GM12878 (cell line): ENCODE results near the gene RAB3C. TPM values are rescaled to one million over a fixed set of nuclear protein-coding genes. Genes with fewer than 3 reads are reported as not detected.

Experiments
- ATAC-seq: fragments of 200-7000 bp; cut with Tn5 transposase; 3 replicates; pipeline ENCODE4 v1.9.1; 2020; ENCODE audit warnings: mild to moderate bottlenecking, moderate library complexity
- BruUV-seq: library from RNA; stranded (reverse); fragments of 400-500 nt; replicated peaks from 2 replicates; lab custom pipeline; 2021; lab: Mats Ljungman, UMichigan
- CTCF ChIA-PET: fragments of 300-600 bp; sonication (Branson Sonifier 250); formaldehyde crosslinking; extraction: SDS; loops from one replicate; lab custom pipeline; 2021; ENCODE audit warnings: inconsistent platforms; lab: Yijun Ruan, JAX
- POLR2A ChIA-PET: fragments of 350-600 bp; formaldehyde crosslinking; extraction: SDS; loops from one replicate; lab custom pipeline; 2021; ENCODE audit warnings: inconsistent platforms; lab: Charles Lee
- RAD21 ChIA-PET: fragments of 300-600 bp; sonication (Branson Sonifier 250); formaldehyde crosslinking; loops from one replicate; lab custom pipeline; 2023; ENCODE audit warnings: antibody characterized with exemption; ENCODE audit not compliant: unreplicated experiment; lab: Charles Lee
- SMC1A ChIA-PET: fragments of 300-600 bp; sonication (Branson Sonifier 250); formaldehyde crosslinking; loops from one replicate; lab custom pipeline; 2023; ENCODE audit not compliant: unreplicated experiment, uncharacterized antibody; lab: Charles Lee
- DNase-seq: peaks from one replicate; pipeline ENCODE4 v3.0.0-alpha.2; 2011; ENCODE audit warnings: low read depth, low spot score
- FAIRE-seq: peaks from 3 replicates; lab custom pipeline; 2011; peaks lifted over from hg19 to GRCh38; lab: Jason Lieb, UNC
- H2AFZ ChIP-seq: 2 replicates; pipeline ENCODE4 v1.6.0; 2011; ENCODE audit warnings: low read depth, low read length, control low read depth; ENCODE audit not compliant: control insufficient read depth
- H3K27ac ChIP-seq: 2 replicates; pipeline ENCODE4 v1.5.1; 2011; ENCODE audit warnings: control low read depth; ENCODE audit not compliant: control insufficient read depth, insufficient read depth
- H3K27me3 ChIP-seq, 2 experiments: replicated peaks in 1 of 2; 2 replicates each; pipeline versions ENCODE4 v1.6.0 to v1.6.1; 2011; ENCODE audit warnings: low read length in 1 of 2; ENCODE audit not compliant: control insufficient read depth in 2 of 2, insufficient read depth in 2 of 2
- H3K36me3 ChIP-seq, 2 experiments: 2 replicates each; pipeline ENCODE4 v1.5.1; 2011; ENCODE audit warnings: low read length in 1 of 2; ENCODE audit not compliant: control insufficient read depth in 2 of 2, insufficient read depth in 2 of 2
- H3K4me1 ChIP-seq: 2 replicates; pipeline ENCODE4 v1.6.1; 2011; ENCODE audit warnings: mild to moderate bottlenecking, low read length, moderate library complexity, mixed read lengths; ENCODE audit not compliant: control insufficient read depth, insufficient read depth
- H3K4me2 ChIP-seq: 2 replicates; pipeline ENCODE4 v1.6.0; 2011; ENCODE audit warnings: control low read depth; ENCODE audit not compliant: control insufficient read depth, insufficient read depth
- H3K4me3 ChIP-seq: fragments of 200-600 bp; sonication (generic); 2 replicates; pipeline ENCODE4 v1.5.1; 2016
- H3K79me2 ChIP-seq: 2 replicates; pipeline ENCODE4 v1.6.0; 2011; ENCODE audit warnings: low read length; ENCODE audit not compliant: control insufficient read depth, insufficient read depth
- H3K9ac ChIP-seq: 2 replicates; pipeline ENCODE4 v1.8.0; 2011; ENCODE audit warnings: low read length, control low read depth, mixed read lengths; ENCODE audit not compliant: control insufficient read depth, insufficient read depth
- H3K9me3 ChIP-seq: replicated peaks from 3 replicates; pipeline ENCODE4 v1.5.1; 2011; ENCODE audit warnings: mild to moderate bottlenecking, low read length; ENCODE audit not compliant: control insufficient read depth, insufficient read depth
- H4K20me1 ChIP-seq: 2 replicates; pipeline ENCODE4 v1.6.0; 2011; ENCODE audit not compliant: control insufficient read depth, insufficient read depth
- BACH1 ChIP-seq: fragments of 450-650 bp; IDR thresholded peaks from 2 replicates; pipeline ENCODE4 v1.6.1; 2017; ENCODE audit warnings: mild to moderate bottlenecking, borderline replicate concordance
- BCL11A ChIP-seq: IDR thresholded peaks from 2 replicates; pipeline ENCODE4 v1.6.1; 2011; ENCODE audit warnings: low read depth, low read length
- FOS ChIP-seq: IDR thresholded peaks from 3 replicates; pipeline ENCODE4 v1.6.1; 2011; ENCODE audit warnings: borderline replicate concordance; ENCODE audit not compliant: insufficient read length; ENCODE audit errors: extremely low read depth
- HDGF ChIP-seq: fragments of 450-650 bp; IDR thresholded peaks from 2 replicates; pipeline ENCODE4 v1.6.1; 2016; ENCODE audit warnings: antibody characterized with exemption
- IRF5 ChIP-seq: fragments of 450-650 bp; IDR thresholded peaks from 2 replicates; pipeline ENCODE4 v1.6.1; 2017; ENCODE audit warnings: borderline replicate concordance
- MEF2A ChIP-seq: IDR thresholded peaks from 2 replicates; pipeline ENCODE4 v1.6.1; 2011; ENCODE audit warnings: low read depth, mild to moderate bottlenecking, low read length, moderate library complexity; ENCODE audit not compliant: insufficient read depth
- MEF2B ChIP-seq: fragments of 450-650 bp; IDR thresholded peaks from 2 replicates; pipeline ENCODE4 v1.6.1; 2018; ENCODE audit warnings: mild to moderate bottlenecking, moderate library complexity; ENCODE audit not compliant: partially characterized antibody, poor library complexity, severe bottlenecking
- PAX8 ChIP-seq: fragments of 450-650 bp; IDR thresholded peaks from 2 replicates; pipeline ENCODE4 v1.6.1; 2017; ENCODE audit warnings: mild to moderate bottlenecking, moderate library complexity
- POLR2AphosphoS2 ChIP-seq: IDR thresholded peaks from 2 replicates; pipeline ENCODE4 v1.6.1; 2011; ENCODE audit warnings: low read depth, mild to moderate bottlenecking, low read length, improper control_type of control experiment, moderate library complexity
- RAD51 ChIP-seq: fragments of 450-650 bp; IDR thresholded peaks from 2 replicates; pipeline ENCODE4 v1.6.1; 2016; ENCODE audit warnings: moderate library complexity, mild to moderate bottlenecking, inconsistent platforms
- RCOR1 ChIP-seq: conservative IDR thresholded peaks from 2 replicates; pipeline ENCODE4 v1.6.1; 2012; ENCODE audit warnings: low read depth, low read length, improper control_type of control experiment
- SMARCA5 ChIP-seq: fragments of 450-650 bp; IDR thresholded peaks from 2 replicates; pipeline ENCODE4 v1.6.1; 2017; ENCODE audit warnings: mild to moderate bottlenecking
- SP1 ChIP-seq: IDR thresholded peaks from one replicate; pipeline ENCODE4 v1.6.1; 2011; ENCODE audit warnings: low read depth, low read length
- SUZ12 ChIP-seq: fragments of 200-600 bp; sonication (generic); IDR thresholded peaks from one replicate; pipeline ENCODE4 v1.6.1; 2018; ENCODE audit warnings: antibody characterized with exemption, mild to moderate bottlenecking; ENCODE audit not compliant: unreplicated experiment
- TAF1 ChIP-seq: IDR thresholded peaks from 2 replicates; pipeline ENCODE4 v1.6.1; 2011; ENCODE audit warnings: mild to moderate bottlenecking, low read depth, low read length, borderline replicate concordance
- TCF3 ChIP-seq: IDR thresholded peaks from 2 replicates; pipeline ENCODE4 v1.6.1; 2012; ENCODE audit warnings: low read depth, mild to moderate bottlenecking, low read length, borderline replicate concordance; ENCODE audit not compliant: insufficient read depth
- ZNF207 ChIP-seq: fragments of 450-650 bp; IDR thresholded peaks from 2 replicates; pipeline ENCODE4 v1.6.1; 2014; ENCODE audit warnings: antibody characterized with exemption, mild to moderate bottlenecking, borderline replicate concordance
- ZNF622 ChIP-seq: fragments of 450-650 bp; IDR thresholded peaks from 2 replicates; pipeline ENCODE4 v1.6.1; 2017; ENCODE audit warnings: mild to moderate bottlenecking, inconsistent platforms
- ZNF687 ChIP-seq: fragments of 450-650 bp; IDR thresholded peaks from 2 replicates; pipeline ENCODE4 v1.6.1; 2017; ENCODE audit warnings: mild to moderate bottlenecking, moderate library complexity
- WGBS: methylation state at CpG from one replicate; pipeline ENCODE4 v1.1.6; 2016; ENCODE audit warnings: low lambda C conversion rate; ENCODE audit not compliant: insufficient replicate concordance, insufficient coverage; ENCODE audit errors: missing lambda C conversion rate; 5-methylcytosine and 5-hydroxymethylcytosine counted together
- in situ Hi-C: fragments of 300-500 bp; cut with MboI; formaldehyde crosslinking; loops from 9 replicates; pipeline ENCODE4 v1.14.3; 2018; ENCODE audit warnings: mixed read lengths
- intact Hi-C: fragments of 100-400 bp; cut with micrococcal nuclease; formaldehyde crosslinking; loops from one replicate; pipeline ENCODE4 v1.14.2; 2022; ENCODE audit not compliant: unreplicated experiment
- polyA plus RNA-seq, 11 experiments: library from polyadenylated mRNA; depleted of rRNA in 4 of 11; unstranded in 6 of 11; stranded (reverse) in 5 of 11; fragments of >200 nt; fragmentation: Nextera tagmentation in 4 of 11; fragmentation: Illumina TruSeq in 1 of 11; extraction: Ambion mirVana in 4 of 11; extraction: Trizol in 1 of 11; gene quantifications; 1 replicate in 1 of 11; 2 replicates in 10 of 11; pipeline versions ENCODE4 v1.2.1 to v1.2.3, GENCODE V29; 2011 to 2016; ENCODE audit warnings: inconsistent platforms in 2 of 11, missing spikeins in 2 of 11, low read depth in 1 of 11
- total RNA-seq, 4 experiments: library from RNA; depleted of rRNA in 3 of 4; stranded (reverse); fragments of >200 nt in 3 of 4; fragmentation: Illumina TruSeq in 1 of 4; extraction: Trizol in 1 of 4; gene quantifications; 2 replicates each; pipeline versions ENCODE4 v1.2.1 to v1.2.3, GENCODE V29; 2013 to 2021

RAB3C gene
- total and polyA plus RNA-seq, 10 of the 15 experiments (the other 5 are each of a cell fraction or from before 2014, with no cell fraction given): not detected

DNA sequence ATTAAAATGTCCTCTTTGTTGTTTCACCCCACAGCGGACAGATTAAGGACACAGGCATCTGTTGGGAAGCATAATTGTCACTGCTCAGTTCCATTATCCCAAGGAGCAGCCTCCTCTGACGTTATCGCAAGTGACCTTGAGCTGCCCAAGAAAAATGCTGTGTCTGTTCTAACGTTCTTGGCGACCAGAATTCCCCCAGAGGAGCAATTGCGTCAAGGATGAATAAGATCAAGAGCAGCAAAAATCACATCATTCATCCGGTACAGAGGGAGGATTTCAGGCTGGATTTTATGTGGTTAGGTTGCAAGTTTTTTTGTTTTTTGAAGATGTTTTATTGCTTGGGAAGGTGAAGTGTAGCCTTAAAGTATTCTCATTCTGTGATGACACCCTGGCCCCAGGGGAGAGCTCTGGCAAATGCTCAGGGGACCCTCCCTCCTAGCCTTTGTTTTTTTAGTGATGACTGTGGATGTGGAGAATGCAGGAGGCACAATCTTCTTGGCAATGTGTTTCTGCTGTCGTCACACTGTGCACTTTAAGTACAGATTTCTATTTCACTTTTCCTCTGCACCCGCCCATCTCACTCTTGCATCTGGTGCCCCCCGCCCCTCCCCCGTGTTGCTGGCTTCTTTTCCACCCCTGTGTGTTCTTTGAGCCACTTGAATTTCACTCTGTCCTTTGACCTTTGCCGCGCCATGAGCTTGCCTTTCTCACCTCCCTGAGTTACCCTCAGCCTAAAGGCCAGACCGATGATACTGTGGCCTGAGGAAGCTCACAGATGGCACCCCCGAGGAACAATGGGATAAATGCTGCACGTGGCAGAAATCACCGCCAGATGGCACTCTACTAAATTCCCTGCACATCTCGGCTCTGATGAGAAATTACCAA is 308.5 kb downstream of the RAB3C start:
- SMC1A ChIA-PET: interaction anchor here (0.7 to 5.5 kb wide), 14 partner anchors 17 to 283 kb away, joined by 3 to 43 read pairs (median 6); no protein-coding TSS in a partner anchor
- no peak overlapping the region for H3K4me2 ChIP-seq
- H3K9ac ChIP-seq: no peak overlapping the region
- whole genome bisulfite sequencing: 20% methylated on average over 18 of the region's 18 CpGs
- FAIRE-seq (peak; percentile 90), DNase-seq (no peak), ATAC-seq (peak; percentile 51)
- no peaks in the 10 kb centered on the region; the same call in 1 of the 2 replicates for H3K4me1 ChIP-seq
- CTCF ChIA-PET: interaction anchor here (0.6 to 7.8 kb wide), 30 partner anchors 10 to 909 kb away, joined by 3 to 79 read pairs (median 5); no protein-coding TSS in a partner anchor
- H4K20me1 ChIP-seq: no peaks in the 10 kb centered on the region
- BruUV-seq: no TSS peak
- no peaks in the 10 kb centered on the region; a peak in 1 of 4 replicates for H3K27me3 ChIP-seq
- H3K9me3 ChIP-seq: no peaks in the 10 kb centered on the region
- POLR2A ChIA-PET: interaction anchor here (0.6 to 0.9 kb wide), 3 partner anchors 16 to 145 kb away, joined by 3 to 7 read pairs (median 7); no protein-coding TSS in a partner anchor
- H2AFZ ChIP-seq: no peak overlapping the region
- in situ Hi-C loops: loop anchor here (5.0 to 10.0 kb wide), 3 partner anchors 111 to 483 kb away; no protein-coding TSS in a partner anchor
- H3K79me2 ChIP-seq: no peaks in the 10 kb centered on the region
- no peak overlapping the region for H3K4me3 ChIP-seq
- intact Hi-C loops: loop anchor here (1.0 to 10.0 kb wide), 3 partner anchors 116 to 913 kb away; no protein-coding TSS in a partner anchor
- H3K36me3 ChIP-seq: no peaks in the 10 kb centered on the region
- RAD21 ChIA-PET: interaction anchor here (0.7 to 6.2 kb wide), 9 partner anchors 9 to 490 kb away, joined by 3 to 39 read pairs (median 4); no protein-coding TSS in a partner anchor
- no peak overlapping the region for H3K27ac ChIP-seq
- TF ChIP-seq SUZ12: no peak
- TF ChIP-seq ZNF687: no peak
- no peak for TF ChIP-seq SMARCA5
- TF ChIP-seq RAD51: no peak
- TF ChIP-seq TCF3: no peak
- no peak for TF ChIP-seq FOS
- TF ChIP-seq IRF5: no peak
- no peak for TF ChIP-seq PAX8
- TF ChIP-seq POLR2AphosphoS2: no peak
- TF ChIP-seq BACH1: no peak
- no peak for TF ChIP-seq RCOR1
- TF ChIP-seq HDGF: no peak
- no peak for TF ChIP-seq TAF1
- no peak for TF ChIP-seq SP1
- no peak for TF ChIP-seq BCL11A
- no peak for TF ChIP-seq ZNF207
- TF ChIP-seq MEF2A: no peak
- no peak for TF ChIP-seq ZNF622
- TF ChIP-seq MEF2B: peak; percentile 99
